SK-N-DZ (cell line): ENCODE results near the gene CIAPIN1.
"Not testable (repeated sequence)": the region's sequence is repeated elsewhere in the genome, so short reads cannot be mapped to it uniquely, and the experiment has no call there.

Experiments used
- DNase-seq: peaks from one replicate; pipeline ENCODE4 v3.0.0-alpha.2; 2015; ENCODE audit warnings: low spot score

Gene CIAPIN1

GRCh38 chr16:57440551-57440950 is 6.6 kb downstream of the CIAPIN1 start:
- DNase-seq, result not testable (repeated sequence)

- not testable (repeated sequence) for DNase-seq
These were observed 7.2 kb downstream of the CIAPIN1 start for GRCh38 chr16:57439947-57440346.

GRCh38 chr16:57435838-57436237 is 11.3 kb downstream of the CIAPIN1 start:
- DNase-seq, result no peak

- no peak for DNase-seq
These were observed 13.2 kb downstream of the CIAPIN1 start for GRCh38 chr16:57434003-57434402.

- DNase-seq, result no peak
These were observed 14.2 kb downstream of the CIAPIN1 start for GRCh38 chr16:57432989-57433388.

- no peak for DNase-seq
These were observed 14.7 kb downstream of the CIAPIN1 start for GRCh38 chr16:57432505-57432904.

GRCh38 chr16:57430955-57431354 is 16.2 kb downstream of the CIAPIN1 start:
- DNase-seq, result no peak

- no peak for DNase-seq
These were observed 19.4 kb downstream of the CIAPIN1 start for GRCh38 chr16:57427824-57428223.

GRCh38 chr16:57427307-57427706 is 19.9 kb downstream of the CIAPIN1 start:
- DNase-seq, result no peak

- DNase-seq, result no peak
These were observed 20.8 kb downstream of the CIAPIN1 start for GRCh38 chr16:57426356-57426755.

GRCh38 chr16:57424583-57424982 is 22.6 kb downstream of the CIAPIN1 start:
- DNase-seq, result no peak

GRCh38 chr16:57423152-57423551 is 24.0 kb downstream of the CIAPIN1 start:
- DNase-seq, result no peak

- DNase-seq, result peak; percentile 83
These were observed 24.9 kb downstream of the CIAPIN1 start for GRCh38 chr16:57422026-57422944.

- DNase-seq, result no peak
These were observed 27.7 kb downstream of the CIAPIN1 start for GRCh38 chr16:57419506-57419905.

- DNase-seq, result no peak
These were observed 31.1 kb downstream of the CIAPIN1 start for GRCh38 chr16:57416084-57416483.

- DNase-seq, result no peak
These were observed 33.5 kb downstream of the CIAPIN1 start for GRCh38 chr16:57413733-57414132.

- DNase-seq, result no peak
These were observed 33.9 kb downstream of the CIAPIN1 start for GRCh38 chr16:57413301-57413730.

- no peak for DNase-seq
These were observed 34.6 kb downstream of the CIAPIN1 start for GRCh38 chr16:57412584-57412983.

- DNase-seq, result no peak
These were observed 35.7 kb downstream of the CIAPIN1 start for GRCh38 chr16:57411362-57411976.

- DNase-seq, result peak; percentile 51
These were observed 37.2 kb downstream of the CIAPIN1 start for GRCh38 chr16:57409870-57410587.

GRCh38 chr16:57409065-57409464 is 38.1 kb downstream of the CIAPIN1 start:
- DNase-seq, result no peak
